NB4 (cell line): ENCODE results near the gene ACTL7B.

Experiments
- CTCF ChIP-seq: IDR thresholded peaks from one replicate; pipeline ENCODE4 v1.5.1; 2012; ENCODE audit warnings: low read depth, low read length
- MAX ChIP-seq: IDR thresholded peaks from 2 replicates; pipeline ENCODE4 v1.6.1; 2011; ENCODE audit warnings: low read depth, low read length
- MYC ChIP-seq: IDR thresholded peaks from 2 replicates; pipeline ENCODE4 v1.6.1; 2011; ENCODE audit warnings: low read depth, low read length
- POLR2A ChIP-seq: IDR thresholded peaks from 2 replicates; pipeline ENCODE4 v1.6.1; 2011; ENCODE audit warnings: mild to moderate bottlenecking; ENCODE audit not compliant: insufficient read length; ENCODE audit errors: extremely low read depth

- TF ChIP-seq POLR2A (no peak), CTCF (no peak), MAX (peak; percentile 42), MYC (no peak)
Observed at GRCh38 chr9:108816037-108816436, 39.7 kb downstream of the ACTL7B start.
